Measurements from ENCODE around the gene PRR5L.

PRR5L gene

DNA sequence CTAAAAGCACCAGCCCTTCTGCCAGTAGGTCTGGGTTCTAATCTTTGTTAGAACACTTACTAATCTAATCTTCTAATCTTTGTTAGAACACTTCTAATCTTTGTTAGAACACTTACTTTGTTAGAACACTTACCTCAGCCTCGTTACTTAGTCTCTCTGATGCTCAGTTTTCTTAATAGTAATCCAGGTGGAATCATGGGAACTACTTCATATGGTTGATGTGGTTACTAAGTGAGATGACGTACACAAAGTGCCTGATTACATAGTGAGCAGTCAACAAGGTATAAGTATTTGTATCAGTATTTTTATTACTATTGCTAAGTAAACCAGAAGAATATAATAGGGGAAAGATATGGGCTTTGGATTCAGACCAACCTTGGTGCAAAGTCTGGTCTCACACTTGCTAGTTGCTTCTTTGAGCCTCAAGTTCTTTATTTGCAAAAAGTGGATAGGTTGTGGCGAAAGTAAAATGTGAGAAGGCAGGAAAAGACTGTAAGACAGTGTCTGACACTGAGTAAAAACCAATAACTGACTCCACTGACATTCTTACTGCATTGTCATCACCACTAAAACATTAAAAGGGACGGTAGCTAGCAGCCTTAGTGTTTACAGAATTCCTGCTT, 130.2 kb downstream of the PRR5L start:
- H3K36me3 ChIP-seq: no peaks in the 10 kb centered on the region
- no peak overlapping the region for H3K27ac ChIP-seq
- TF ChIP-seq, protein P1, sequence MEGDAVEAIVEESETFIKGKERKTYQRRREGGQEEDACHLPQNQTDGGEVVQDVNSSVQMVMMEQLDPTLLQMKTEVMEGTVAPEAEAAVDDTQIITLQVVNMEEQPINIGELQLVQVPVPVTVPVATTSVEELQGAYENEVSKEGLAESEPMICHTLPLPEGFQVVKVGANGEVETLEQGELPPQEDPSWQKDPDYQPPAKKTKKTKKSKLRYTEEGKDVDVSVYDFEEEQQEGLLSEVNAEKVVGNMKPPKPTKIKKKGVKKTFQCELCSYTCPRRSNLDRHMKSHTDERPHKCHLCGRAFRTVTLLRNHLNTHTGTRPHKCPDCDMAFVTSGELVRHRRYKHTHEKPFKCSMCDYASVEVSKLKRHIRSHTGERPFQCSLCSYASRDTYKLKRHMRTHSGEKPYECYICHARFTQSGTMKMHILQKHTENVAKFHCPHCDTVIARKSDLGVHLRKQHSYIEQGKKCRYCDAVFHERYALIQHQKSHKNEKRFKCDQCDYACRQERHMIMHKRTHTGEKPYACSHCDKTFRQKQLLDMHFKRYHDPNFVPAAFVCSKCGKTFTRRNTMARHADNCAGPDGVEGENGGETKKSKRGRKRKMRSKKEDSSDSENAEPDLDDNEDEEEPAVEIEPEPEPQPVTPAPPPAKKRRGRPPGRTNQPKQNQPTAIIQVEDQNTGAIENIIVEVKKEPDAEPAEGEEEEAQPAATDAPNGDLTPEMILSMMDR (IDR thresholded peaks at IDR 0.05; ENCODE audit: low read depth, low read length): no peak
- no peak overlapping the region for H3K4me3 ChIP-seq (ENCODE audit: low read depth, low read length)
- DNase-seq: no peak
- H3K27me3 ChIP-seq (ENCODE audit: insufficient read depth, low read depth, severe bottlenecking): no peaks in the 10 kb centered on the region
- no peaks in the 10 kb centered on the region for H3K9me3 ChIP-seq (ENCODE audit: severe bottlenecking)

DNA sequence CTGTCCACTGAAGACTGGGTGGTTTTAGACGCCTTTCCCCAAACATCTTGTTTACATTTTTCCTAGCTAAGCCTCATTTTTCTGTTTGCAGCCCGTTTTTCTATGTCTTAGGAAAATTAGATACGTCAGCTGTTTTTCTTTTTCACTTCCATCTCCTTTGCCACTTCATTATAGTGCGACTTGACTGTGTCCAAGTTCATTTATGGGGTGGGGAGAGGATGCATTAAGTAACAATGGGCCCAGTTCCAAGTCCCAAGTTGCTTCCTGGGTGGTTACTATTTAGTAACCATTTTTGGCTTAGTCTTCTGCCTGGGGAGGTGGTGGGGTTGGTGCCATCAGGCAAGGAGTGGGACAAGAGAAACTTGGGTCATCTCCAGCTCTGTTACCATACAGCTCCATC, 131.0 kb downstream of the PRR5L start:
- H3K27ac ChIP-seq: no peak overlapping the region
- no peaks in the 10 kb centered on the region for H3K27me3 ChIP-seq (ENCODE audit: insufficient read depth, low read depth, severe bottlenecking)
- H3K36me3 ChIP-seq: no peaks in the 10 kb centered on the region
- DNase-seq: no peak
- TF ChIP-seq, protein P1 (IDR thresholded peaks at IDR 0.05; ENCODE audit: low read depth, low read length): no peak
- no peak overlapping the region for H3K4me3 ChIP-seq (ENCODE audit: low read depth, low read length)
- no peaks in the 10 kb centered on the region for H3K9me3 ChIP-seq (ENCODE audit: severe bottlenecking)

DNA sequence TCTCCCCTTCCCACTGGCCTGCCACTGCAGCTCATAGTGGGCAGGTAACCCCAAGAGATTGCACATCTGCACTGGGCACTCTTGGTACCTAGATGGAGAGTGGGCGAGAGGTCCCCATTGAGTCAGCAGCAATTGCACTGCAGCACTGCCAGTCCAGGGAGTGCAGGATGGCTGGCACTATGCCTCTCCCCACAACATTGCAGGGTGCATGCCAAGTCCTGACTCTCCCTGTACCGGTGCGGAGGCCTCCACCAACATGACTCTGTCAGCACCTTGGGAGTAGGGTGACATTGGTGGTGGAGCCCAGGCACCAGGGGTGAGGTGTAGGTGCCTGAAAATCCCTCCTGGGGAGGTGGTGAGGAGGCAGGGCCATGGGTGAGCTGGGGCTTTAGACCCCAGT, 131.8 kb downstream of the PRR5L start:
- DNase-seq: no peak

DNA sequence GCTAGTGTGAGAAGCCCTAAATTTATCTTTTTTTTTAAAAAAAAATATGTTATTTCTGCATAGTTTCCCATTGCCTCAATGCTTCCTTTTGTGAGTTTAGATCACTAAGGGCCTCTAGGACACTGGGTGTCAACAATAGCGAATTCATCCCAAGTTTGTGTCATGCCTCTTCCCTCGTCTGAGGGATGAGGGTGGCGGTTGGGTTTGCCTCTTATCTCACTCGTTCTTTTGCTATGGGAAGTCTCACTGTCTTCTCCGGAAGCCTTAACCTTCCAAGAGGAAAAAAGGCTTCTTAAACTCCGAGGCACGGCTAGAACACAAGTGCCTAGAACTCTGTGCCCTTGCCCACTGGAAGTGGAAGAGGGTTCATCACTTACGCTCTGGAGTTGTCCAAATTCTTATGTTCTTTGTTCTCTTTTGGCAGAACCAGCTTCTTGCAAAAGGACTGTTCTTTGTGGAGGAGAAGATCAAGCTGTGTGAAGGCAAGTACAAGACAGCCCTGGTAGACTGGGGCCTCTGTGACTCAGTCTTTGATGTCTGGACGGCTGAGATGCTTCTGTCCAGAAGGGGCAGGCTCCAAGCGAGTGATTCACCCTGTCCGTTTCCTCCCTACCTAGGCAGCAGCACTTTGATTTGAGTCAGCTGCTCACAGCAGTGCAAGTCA, 135.5 kb downstream of the PRR5L start:
- DNase-seq: no peak

More for the DNA sequence above, 131.8 kb downstream of the PRR5L start:
- Histone ChIP-seq H3K27me3 (ENCODE audit: insufficient read depth, low read depth, severe bottlenecking) (no peaks in the 10 kb centered on the region), H3K27ac (no peak overlapping the region), H3K36me3 (no peaks in the 10 kb centered on the region), H3K9me3 (ENCODE audit: severe bottlenecking) (no peaks in the 10 kb centered on the region), H3K4me3 (ENCODE audit: low read depth, low read length) (no peak overlapping the region)
- TF ChIP-seq, protein P1 (IDR thresholded peaks at IDR 0.05; ENCODE audit: low read depth, low read length): no peak

DNA sequence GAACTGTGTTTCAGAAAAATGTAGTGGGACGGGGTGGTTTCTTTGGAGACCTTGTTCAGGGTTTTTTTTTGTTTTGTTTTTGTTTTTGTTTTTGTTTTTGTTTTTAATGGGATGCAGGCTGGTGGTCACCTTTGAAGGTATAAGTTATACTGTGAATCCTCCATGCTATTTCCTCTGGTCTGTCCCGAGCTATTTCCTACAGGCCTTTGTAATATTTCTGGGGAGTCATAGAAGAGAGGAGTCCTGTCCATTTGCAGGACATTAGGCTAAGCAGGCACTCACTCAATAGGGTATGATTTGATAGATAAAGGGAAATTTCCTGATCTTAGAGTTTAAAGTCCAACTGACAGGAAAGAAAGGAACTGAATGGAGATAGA, 136.0 kb downstream of the PRR5L start:
- Histone ChIP-seq H3K36me3 (no peaks in the 10 kb centered on the region), H3K27ac (no peak overlapping the region)
- TF ChIP-seq, protein P1 (IDR thresholded peaks at IDR 0.05; ENCODE audit: low read depth, low read length): no peak

More for the DNA sequence above, 135.5 kb downstream of the PRR5L start:
- no peaks in the 10 kb centered on the region for H3K36me3 ChIP-seq
- TF ChIP-seq, protein P1 (IDR thresholded peaks at IDR 0.05; ENCODE audit: low read depth, low read length): no peak
- no peaks in the 10 kb centered on the region for H3K9me3 ChIP-seq (ENCODE audit: severe bottlenecking)
- no peak overlapping the region for H3K4me3 ChIP-seq (ENCODE audit: low read depth, low read length)
- no peak overlapping the region for H3K27ac ChIP-seq
- H3K27me3 ChIP-seq (ENCODE audit: insufficient read depth, low read depth, severe bottlenecking): no peaks in the 10 kb centered on the region

More for the DNA sequence above, 136.0 kb downstream of the PRR5L start:
- H3K27me3 ChIP-seq (ENCODE audit: insufficient read depth, low read depth, severe bottlenecking): no peaks in the 10 kb centered on the region
- H3K9me3 ChIP-seq (ENCODE audit: severe bottlenecking): no peaks in the 10 kb centered on the region
- DNase-seq: no peak
- H3K4me3 ChIP-seq (ENCODE audit: low read depth, low read length): no peak overlapping the region

Data from WERI-Rb-1 (cell line).